Stimulated activated CD8-positive, alpha-beta memory T cell treated with anti-CD3 and anti-CD28 coated beads, Interleukin-7, amount 100 ng/mL, for 24 hours (primary cell): ENCODE results near the gene SLC35F3.

Experiments
- DNase-seq: peaks from one replicate; pipeline ENCODE4 v3.0.0-alpha.2; 2020; ENCODE audit warnings: low read depth

The SLC35F3 gene

DNA sequence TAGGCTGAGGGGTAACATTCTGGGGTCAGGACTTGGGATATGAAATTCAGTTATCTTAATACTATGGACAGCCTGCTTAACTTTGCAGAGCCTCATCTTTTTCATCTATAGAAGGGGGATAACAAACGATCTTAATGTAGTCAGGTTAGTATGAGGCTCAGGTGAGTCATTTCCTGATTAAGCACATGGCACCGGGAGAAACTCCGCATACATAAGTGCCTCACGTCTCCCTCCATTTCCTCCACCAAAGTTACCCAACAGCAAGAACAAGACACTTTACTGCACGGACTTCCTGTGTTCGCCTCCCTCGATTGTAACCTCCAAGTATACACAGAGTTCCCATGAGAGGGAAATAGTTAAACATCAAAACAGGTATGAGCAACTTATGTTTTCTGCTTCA, 356.1 kb downstream of the SLC35F3 start:
- no peak for DNase-seq

DNA sequence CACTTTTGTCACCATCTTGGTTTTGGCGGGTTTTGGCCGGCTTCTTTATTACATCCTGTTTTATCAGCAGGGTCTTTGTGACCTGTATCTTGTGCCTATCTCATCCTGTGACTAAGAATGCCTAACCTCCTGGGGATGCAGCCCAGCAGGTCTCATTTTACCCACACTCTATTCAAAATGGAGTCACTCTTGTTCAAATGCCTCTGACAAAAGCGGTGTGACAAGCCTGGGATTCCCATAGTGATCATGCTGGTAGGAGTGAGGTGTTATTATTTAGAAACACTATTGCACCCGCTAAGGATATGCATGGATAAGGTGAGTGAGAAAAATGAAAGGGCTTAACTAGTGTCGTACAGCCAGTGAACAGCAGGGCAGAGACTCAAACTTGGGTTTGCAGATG, 357.1 kb downstream of the SLC35F3 start:
- no peak for DNase-seq

DNA sequence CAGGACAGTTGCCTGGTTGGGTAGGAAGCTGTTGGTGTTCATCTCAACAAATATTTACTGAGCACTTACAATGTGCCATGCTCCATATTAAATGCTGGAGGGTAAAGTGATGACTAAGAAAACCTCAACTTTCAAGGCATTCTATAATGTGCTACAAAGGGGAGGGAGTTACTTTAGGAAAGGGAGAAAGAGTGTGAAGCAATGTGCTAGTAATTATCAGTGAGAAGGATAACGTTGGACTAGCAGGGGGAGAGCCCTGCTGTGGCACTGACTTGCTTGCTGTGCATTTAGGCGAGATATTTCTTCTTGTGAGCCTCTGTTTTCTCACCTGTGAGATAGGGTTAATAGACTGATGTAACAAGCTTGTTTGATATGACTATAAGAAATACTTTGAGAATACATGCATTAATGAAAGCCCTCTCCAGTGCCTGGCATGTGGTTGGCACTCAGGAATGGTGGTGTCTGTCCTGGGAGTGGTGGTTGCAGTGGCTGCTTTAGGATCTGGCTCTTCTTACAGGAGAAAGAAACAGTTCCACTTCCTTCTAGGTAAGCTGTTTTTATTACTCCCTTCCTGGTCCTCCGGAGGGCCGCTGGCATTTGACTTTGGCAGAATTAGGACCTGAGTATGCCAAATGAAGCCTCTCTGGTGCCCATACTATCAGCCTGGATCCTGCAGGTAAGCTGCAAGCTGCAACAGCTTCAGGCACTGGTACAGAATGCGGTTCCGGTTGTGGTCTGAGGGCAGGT, 357.7 kb downstream of the SLC35F3 start:
- DNase-seq = no peak

DNA sequence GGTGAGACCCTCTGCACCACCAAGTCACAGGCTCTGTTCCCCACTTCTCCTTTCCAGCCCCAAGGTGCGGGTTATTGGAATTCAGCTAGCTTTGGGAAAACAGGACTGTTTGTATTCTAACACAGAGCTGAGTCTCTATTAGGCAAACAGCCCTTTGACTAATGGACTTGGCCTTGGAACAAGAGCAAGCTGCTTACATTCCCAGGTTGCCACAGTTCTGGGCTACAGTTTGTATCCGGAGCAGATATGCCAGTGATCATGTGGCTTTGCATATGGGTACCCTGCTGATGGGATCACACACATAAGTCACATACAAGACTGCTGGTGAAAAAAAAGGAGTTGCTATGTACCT, 358.3 kb downstream of the SLC35F3 start:
- no peak for DNase-seq

DNA sequence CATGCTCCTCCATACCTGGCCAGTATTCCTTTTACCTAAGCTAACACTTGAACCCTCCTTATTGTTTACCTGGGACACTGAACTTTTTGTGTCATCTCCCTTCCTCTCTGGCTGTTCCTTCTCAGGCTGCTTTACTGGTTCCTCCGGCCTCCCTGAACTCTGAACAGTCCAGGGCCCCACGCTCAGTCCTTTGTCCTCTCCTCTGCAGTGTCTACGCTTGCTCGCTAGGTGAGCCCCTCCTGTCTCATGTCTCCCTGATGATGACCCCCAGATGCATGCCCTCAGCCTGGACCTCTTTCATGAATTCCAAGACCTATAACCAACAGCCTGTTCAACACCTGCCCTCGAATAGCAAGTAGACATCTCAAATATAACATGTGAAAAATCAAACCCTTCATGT, 360.4 kb downstream of the SLC35F3 start:
- no peak for DNase-seq

DNA sequence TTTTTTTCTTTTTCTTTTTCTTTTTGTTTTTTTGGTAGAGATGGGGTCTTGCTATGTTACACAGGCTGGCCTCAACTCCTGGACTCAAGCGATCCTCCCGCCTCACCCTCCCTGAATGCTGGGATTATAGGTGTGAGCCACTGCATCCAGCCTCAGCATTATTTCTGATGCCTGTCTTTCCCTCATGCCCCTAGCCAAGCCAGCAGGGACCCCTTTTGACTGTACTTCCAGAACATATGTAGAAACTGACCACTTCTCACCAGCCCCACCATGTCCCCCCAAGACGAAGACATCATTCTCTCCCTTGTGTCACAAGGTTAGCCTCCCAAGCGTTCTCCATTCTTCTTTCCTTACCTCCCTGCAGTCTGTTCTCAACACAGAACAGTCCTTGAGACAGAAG, 360.8 kb downstream of the SLC35F3 start:
- no peak for DNase-seq

DNA sequence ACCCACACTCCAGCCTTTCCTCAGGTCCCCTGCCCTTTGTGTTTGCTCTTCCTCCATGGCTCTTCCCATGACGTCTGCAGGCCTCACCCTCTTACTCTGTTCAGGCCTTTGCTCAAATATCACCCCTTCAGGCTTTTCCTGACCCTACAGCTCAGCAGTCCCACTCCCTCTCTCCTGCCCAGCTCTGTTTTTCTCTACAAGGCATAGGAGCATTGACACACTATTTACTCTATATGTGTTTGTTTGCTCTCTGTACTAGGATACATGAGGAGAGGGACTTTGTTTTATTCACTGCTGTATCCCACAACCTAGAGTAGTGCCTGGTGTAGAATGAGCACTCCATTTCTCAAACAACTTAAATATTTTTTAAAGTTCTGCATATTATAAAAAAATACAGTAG, 361.4 kb downstream of the SLC35F3 start:
- DNase-seq = no peak

DNA sequence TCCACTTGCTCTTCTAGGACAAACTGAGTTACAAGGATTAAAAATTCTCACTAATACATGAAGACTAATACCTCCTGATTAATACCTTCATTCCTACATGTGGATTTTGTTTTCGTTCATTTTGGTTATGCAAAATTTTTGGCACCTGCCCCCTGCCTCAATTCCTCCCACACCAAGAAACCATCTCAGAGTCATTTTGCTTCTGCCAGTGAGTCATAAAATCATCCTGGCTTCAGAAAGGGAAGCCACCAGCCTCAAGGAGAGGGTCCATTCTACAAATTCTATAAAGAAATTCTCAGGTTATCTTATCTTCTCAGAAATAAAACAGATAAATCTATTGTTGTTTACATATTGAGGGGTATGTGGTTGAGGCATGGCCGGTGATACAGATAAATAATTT, 365.6 kb downstream of the SLC35F3 start:
- DNase-seq = no peak

DNA sequence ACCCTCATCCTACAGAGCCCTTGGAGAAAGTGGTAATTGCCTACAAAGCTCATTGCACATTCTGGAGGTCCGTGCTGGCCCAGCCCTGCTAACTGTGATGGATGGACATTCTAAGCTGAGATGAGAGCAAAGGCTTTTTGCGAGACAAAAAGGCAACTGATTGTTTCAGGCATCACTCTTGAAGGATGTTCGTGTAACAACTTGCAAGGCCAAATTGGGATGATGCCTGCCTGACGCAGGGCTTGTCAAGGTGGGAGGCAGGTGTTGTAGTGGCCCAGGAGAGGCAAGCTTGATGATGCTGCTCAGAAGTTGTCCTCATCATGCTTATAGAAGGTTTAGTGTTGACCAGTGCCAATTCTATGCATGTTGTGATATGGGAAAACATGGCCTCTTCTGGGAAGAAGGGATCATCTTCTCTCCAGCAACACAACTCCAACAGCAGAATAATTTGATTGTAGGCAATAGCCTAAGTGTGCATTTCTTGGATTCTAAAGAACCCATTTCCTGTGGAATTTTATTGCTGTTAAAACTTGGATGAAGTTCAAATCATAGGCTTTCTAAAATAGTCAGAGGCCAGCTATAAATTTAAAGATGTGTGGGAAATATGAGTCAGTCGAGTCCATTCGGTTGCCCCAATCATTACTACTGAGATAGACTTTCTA, 366.2 kb downstream of the SLC35F3 start:
- no peak for DNase-seq

DNA sequence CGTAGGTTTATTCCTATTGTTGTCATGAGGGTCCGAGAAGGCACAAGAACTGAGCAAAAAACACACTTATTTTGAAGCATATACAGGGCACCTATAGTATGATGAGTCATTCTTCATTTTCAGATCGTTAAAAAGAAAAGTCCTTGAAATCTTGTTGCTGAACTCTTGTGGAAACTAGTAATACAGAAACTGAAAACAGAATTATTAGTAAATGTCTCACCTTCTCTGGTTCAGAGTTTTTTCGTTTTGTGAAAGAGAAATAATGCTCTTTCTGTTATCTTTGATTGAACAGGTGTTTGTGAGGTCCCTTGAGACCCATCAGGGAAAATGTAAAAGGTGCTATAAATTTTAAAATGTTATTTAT, 366.7 kb downstream of the SLC35F3 start:
- DNase-seq = no peak

DNA sequence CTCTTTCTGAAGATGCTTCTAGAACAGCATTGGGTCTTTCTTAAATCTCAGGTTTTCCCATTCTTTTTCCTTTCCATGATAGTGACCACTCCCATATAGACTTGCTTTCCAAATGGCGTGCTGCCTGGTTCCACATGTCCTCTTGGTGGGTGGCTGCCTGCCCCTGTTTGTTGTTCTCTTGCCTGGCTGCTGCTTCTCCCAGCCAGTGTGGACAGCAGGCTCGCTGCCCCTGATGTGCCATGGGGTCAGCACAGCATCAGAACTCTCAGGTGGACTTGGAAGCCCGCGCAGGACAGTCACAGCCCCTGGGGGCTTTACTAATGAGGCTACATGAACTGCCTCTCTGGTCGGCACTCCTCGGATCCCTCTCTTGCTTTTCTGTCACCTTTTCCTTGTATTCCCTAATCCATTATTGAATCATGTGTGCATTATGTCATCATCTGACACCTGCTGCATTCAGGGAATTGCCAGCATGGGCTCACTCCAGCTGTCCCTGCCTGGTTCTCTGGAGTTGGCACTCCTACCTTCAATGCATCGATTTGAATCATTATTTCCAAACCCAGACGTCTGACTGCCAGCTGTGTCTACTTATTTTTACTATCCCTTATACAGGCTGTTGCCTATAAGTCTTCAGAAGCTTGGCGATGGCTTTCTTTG, 368.3 kb downstream of the SLC35F3 start:
- DNase-seq = no peak

DNA sequence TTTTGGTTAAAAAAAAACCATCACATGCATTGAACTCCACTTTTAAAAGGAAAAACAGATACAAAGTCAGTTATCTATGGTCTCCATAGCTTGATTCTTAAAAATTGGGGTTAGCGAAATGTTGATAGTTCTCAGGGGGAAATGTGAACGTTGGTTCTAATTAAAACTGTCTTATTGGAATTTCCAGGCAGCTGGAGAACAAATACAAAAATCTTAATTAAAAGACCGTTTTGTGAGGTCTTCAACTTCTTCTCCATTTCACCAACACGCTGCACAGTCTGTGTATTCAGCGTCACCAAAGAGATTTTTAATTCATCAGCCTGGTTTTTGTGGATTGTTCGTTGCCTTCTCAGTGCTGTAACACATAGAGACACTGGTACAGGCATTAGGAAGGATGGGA, 369.5 kb downstream of the SLC35F3 start:
- no peak for DNase-seq

DNA sequence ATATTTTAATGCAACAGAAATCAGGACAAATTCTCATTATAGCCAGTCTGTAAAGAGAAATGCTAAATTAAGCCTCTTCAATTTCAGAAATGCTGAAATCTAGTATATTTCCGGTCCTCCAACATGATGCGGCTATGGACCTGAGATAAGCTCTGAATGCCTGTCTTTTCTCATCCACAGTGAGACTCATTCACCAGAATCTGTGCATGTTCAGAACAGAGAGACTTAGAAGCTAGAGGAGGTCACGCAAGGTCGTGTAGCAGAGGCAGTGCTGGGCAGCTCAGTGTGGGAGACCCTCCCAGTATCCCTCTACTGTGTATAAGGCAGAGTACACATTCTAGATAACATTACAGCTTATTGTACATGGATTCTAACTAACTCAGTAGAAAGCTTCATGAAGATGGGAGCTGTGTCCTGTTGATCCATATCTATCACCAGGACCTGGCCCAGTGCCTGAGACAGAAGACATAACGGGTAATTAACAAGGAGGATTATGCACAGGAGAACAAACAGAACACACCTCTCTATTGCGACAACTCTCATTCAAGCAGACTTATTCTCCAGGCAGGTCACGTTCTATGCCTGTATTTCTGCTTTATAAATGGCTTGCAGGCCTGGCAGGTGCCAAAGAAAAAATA, 371.8 kb downstream of the SLC35F3 start:
- DNase-seq = no peak

DNA sequence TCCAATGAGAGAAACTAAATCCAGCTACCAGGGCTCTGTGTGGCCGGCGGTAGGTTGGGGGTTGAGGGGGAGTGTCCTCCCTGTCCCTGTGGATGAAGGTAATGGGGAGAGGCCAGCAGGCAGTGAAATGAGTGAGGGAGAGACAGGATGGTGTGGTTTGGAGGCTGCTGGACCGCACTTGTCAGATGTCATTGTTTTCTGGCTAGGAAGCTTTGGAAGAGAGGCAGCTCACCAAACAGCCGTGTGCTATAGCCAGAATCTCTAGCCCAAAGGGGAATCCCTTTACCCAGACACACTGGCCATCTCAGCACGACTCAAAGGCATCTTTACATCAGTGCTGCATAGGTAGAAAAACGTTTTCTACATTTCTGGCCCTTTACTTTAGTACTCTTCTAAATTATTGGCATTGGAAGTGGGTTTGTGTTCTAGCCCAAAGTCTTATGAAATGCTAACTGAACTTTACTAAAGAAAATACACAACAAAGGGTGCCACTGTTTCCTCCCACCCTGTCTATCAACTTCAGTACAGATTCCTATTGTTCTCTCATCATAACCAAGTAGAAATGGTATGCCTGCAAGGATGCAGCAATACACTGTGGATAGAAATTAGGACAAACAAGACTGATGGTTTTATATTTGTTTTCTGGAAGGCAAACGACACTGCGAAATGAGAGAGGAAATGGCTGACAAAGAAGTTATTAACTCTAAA, 372.8 kb downstream of the SLC35F3 start:
- DNase-seq = no peak

DNA sequence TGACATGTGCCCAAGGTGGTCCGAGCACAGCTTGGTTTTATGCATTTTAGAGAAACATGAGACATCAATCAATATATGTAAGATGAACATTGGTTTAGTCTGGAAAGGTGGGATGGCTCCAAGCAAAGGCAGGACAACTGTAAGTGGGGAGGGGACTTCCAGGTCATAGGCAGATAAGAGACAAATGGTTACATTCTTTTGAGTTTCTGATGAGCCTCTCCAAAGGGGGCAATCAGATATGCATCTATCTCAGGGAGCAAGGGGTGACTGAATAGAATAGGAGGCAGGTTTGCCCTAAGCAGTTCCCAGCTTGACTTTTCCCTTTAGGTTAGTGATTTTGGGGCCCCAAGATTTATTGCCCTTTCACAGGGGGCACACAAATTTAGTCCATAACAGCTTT, 374.5 kb downstream of the SLC35F3 start:
- DNase-seq = no peak

DNA sequence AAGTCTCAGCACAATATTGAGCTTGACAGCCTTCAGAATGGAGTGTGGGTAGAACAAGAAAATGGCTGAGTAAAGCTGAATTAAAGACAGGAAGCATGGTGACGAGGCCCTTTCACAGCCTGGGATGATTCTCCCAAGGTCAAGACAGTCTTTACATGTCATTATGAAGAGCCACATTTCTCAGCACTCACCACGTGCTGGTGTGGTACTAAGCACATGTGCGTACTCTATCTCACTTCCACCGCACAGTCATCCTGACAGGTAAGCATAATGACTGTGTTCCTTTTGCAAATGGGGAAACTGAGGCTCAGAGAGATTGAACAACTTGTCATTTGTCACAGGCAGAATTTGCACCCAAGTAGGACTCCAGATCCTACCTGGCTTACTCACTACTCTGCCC, 376.0 kb downstream of the SLC35F3 start:
- no peak for DNase-seq

DNA sequence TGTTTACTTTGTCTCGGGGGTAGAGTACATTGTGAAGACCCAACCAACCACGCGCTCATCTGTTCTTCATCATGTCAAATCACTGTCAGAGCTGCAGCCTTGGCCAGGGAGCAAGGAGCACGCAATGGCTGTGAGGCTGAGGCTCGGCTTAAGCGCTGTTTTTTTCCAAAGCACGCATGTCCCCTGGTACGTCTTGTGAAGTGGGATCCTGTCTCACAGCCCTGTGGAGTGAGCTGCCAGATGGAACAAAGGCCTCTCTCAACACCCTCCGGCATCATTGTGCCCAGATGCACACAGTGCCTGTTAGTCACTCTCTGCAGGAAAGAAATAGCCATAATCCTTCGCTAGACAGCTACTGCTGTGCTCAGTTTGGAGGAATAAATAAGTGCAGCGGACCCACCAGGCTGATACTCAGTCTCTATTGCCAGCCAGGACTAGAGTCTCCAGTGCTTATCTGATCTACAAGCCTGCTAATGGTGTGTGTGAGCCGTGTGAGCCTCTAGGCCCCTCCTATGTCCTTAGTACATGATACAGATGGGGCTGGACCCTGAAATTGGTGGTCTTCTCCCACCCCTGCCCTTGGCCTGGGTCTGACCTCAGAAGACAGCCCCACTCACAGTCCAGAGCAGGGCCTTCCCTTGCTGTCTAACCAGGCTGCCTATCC, 377.5 kb downstream of the SLC35F3 start:
- DNase-seq = no peak

DNA sequence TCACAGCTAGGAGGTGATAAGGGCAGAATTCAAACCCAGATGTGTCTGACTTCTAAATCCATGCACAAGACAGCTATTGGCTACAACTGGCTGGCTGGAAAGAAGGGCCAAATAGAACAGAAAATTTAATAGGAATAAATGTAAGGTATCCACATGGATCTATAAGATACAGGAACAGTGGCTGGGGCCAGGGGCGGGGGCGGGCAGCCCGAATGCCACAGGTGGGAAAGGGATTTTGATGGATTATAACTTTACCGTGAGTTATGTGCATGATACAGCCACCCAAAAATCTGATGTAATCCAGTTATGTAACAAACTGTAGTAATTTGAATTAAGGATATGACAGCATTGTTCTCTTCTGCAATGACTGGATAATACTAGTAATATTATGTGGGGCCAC, 381.7 kb downstream of the SLC35F3 start:
- DNase-seq = no peak

DNA sequence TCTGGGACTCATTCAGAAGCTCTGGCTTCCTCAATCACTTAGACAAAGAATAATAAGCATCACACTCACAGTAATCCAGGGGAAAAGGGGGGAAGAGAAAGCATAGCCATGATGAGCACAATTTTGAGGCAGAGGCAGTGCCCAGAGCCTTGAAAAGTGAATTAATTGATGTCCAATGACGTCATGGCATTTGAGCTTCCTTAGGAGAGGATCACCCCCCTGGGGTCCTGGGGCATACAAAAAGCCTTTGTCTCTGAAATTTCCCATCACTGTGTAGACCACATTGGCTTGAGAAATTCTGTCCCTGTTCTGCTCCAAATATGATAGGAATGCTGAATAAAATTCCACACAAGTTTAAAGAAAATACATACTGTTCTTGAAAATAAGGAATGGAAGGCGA, 384.5 kb downstream of the SLC35F3 start:
- no peak for DNase-seq

DNA sequence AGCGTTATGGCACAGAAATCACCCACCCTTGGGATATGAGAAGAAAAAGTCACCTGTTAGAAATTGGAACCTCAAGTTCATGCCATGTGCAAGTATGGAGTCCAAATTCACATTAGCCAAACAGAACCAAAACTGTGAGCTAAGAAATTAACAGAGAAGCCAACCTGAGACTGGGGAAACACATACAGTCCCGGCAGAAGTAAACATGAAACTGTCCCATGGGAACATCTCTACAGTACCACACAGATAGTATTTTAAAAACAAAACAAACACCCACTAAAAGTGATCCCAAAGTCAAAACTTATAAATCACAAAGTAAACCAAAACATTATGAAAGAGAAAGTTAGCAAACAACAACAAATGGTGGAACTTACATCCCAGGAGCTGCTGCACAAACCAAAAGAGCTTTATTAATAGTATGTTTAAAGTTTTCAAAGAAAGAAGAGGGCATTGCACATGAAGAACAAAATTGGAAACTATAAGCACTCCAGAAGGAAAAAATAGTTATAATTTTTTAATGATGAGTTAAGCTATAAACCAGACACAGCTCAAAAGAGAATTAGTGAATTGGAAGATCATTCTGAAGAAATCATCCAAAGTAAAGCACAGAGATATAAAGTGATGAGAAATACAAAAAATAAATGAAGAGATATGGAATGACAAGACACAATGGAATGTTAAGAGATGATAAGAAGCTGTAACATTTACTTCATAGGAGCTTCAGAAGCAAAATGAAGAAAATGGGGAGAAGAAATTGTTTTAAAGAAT, 385.2 kb downstream of the SLC35F3 start:
- no peak for DNase-seq

DNA sequence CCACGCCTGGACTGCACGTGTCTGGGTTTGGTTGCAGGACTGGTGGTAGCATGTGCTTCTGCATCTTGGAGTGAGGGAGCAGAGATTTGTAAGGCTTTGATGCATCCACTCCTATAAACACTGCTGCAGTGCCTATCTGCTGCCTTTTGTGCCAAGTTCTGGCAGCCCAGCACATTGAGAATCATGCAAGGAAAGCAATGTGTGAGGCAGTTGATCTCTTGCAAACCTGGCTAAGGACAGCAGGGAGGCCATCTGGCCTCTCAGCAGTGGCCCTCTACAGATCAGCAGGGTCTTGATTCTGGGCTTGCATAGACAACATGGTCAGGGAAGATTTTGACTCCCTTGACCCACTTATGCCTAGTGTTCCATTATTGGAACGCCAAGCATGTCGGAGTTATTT, 387.5 kb downstream of the SLC35F3 start:
- DNase-seq = no peak
